HG02973 (cell line): ENCODE results near the gene DGKZ.
A peak's percentile ranks its signal among the peaks of the same experiment; 100 is the strongest.

Experiments used
- ATAC-seq: cut with Tn5 transposase; IDR thresholded peaks from one replicate; pipeline ENCODE4 v1.9.1; 2021; ENCODE audit warnings: moderate library complexity; ENCODE audit not compliant: unreplicated experiment

The DGKZ gene

DNA sequence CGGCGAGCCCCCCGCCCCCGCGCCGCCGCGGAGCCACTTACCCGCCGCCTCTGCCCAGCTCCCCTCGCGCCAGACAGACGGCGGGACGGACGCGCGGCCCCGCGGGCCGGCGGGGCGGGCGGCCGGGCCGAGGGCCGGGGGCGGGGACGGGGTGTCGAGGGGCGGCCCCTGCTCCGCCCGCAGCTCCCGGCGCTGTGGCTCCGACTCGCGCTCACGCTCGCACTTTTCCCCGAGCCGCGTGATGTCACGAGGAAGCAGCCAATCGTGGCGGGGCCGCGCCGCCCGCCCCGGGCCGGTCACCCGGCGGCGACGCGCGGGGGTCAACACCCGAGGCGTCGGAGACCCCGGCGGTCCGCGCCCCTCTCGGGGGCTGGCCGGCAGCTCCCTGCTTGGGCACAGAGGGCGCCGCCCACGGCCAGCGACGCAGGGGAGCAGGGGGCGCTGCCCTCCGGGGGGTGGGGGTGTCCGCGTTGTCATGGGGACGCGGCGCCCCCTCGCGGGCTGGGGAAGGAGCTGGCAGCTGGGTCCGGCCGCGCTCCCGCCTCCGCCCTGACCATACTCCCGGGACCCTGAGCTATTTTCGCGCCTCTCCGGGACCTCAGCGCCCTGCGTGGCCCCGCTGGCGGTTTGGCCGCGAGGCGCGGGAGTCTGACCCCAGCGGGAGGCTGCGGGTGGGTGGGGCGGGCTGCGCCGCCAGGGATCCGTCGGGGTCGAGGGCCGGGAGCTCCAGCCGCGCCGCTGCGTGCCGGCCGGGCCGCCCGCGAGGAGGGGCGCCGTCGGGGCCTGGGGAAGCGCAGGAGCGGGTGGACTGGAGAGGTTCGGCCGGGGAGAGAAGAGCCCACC lies 44.5 kb downstream of the DGKZ start, which contains the start of gene CHRM4:
Gene CHRM4, minus strand, starts transcription at position 199 of the 843 bp plus-strand sequence. CDS start 5,219 bp downstream, outside the sequence.
- ATAC-seq = no peak

DNA sequence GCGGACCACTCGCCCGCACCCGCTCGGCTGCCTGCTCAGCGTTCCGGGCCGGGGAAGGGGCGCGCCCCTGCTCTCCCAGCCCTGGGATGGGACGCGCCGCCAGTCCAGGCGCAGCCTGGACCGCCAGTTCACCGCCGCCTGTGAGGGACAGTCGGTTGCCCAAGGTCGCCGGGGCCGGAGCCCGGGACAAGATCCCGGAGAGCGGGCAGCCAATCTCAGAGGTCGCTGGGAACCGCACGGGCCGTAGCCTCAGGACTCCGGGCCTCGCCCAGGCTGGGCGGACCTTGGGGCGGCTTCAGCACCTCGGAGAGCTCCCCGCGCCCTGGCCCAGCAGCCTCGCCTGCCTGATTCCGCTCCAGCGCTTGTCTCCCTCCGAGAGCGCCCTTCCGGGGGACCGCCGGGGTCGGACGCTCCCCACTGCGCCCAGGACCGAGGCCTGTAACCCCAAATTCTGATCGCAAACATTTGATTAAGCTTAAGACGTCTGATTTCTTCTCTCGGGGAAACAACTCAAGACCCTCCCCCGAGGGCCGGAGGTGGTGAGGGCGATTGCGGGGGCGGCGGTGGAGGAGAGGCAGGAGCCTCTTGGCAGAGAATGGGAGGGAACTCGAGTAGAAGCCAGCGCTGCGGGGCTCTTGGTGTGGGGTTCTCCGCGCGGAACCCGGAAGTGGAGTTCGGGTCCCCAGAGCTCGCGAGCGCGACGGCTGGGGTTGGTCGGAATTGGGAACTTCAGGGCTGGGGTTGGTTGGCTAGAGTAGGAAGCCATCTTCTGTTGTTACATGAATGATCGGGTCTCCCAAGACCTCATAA lies 45.4 kb downstream of the DGKZ start:
- ATAC-seq = peak; percentile 71

DNA sequence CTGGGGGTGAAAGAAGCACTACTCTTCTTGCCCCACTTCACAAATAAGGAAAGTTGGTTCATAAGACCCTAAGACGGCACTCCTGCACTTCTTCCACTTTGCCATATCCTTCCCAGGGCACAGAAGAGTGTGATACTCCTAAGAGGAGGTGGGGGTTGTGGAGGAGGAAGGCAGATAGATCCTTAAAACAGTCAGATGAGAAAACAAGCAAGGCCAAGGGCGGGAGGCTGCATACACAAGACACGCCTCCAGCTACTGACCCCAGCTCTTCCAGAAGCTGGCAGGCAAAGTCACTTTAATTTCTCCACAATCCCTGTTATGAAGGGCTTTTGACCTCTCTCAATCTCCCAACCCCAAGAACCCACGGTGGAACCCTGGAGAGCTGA lies 46.0 kb downstream of the DGKZ start:
- ATAC-seq = no peak

DNA sequence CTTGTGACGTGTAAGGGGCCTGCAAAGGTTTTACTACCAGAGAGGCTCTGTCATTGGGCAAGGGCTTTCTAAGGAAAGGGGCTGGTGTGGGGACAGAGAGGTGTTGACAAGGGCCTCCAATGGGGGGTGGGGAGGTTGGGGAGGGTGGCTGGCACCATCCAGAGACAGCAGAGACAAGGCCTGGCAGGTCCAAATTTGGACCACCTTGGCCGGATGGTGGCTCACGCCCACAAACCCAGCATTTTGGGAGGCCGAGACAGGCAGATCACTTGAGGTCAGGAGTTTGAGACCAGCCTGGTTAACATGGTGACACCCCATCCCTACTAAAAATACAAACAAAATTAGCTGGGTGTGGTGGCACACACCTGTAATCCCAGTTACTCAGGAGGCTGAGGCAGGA lies 46.5 kb downstream of the DGKZ start:
- no peak for ATAC-seq

DNA sequence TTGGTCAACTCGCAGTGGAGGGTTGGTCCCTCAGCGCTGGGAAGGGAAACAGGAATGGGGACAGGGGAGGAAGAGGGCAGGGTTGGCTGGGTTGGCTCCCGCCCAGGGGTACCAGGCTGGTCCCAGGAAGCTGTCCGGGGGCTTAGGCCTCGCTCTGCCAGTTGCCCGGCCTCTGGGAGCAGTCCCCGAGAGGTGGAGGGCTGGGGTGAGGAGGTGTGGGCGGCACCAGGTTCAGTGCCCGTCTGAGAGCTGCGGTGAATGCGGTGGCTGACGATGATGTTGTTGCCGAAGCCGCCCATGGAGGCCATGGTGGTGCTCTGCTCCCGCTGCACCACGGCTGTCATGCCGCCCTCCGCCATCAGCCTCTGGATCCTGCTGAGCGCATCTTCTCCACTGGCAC lies 50.3 kb downstream of the DGKZ start:
- no peak for ATAC-seq

DNA sequence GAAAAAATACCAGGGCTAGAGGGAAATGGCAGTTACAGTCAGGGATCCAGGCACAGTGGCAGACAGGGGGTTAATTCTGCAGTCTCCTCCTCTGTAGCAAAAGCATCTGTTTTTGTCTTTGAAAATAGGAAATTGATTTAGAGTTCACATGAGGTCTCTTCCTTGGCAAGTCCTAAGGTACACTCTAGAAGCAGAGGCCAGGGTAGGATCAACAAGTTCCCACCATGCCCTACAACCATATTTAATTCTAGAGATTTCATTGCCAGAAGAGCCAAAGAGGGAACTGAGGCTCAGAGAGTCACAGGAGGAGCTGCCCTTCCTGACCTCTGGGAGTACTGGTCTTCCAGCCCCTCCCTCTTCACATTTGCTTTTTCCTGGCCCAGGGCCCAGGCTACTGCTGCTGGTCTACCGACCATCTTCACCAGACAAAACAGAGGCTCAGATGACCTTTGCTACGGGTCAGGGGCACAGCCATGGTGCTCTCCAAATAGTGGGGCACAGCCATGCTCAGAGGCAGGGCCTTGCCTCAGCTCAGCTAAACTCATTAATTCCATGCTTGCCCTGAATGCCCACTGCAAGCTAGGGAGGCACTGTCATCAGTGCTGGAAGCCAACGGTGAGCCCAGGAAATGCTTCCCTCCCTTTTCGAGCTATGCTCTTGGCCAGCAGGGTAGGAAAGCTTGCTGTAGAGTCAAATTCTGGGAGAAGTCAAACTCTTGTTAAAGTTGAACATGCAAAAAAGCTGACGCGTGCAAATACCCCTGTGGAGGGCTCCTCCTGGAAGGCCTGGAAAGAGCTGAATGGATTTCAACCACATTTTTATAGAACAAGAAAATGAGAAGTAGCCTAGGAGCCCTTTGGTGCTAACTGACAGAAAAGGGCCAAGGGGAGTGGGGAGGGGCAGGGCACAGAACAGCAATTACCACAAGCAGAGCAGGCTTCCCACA lies 56.0 kb downstream of the DGKZ start:
- ATAC-seq = no peak

DNA sequence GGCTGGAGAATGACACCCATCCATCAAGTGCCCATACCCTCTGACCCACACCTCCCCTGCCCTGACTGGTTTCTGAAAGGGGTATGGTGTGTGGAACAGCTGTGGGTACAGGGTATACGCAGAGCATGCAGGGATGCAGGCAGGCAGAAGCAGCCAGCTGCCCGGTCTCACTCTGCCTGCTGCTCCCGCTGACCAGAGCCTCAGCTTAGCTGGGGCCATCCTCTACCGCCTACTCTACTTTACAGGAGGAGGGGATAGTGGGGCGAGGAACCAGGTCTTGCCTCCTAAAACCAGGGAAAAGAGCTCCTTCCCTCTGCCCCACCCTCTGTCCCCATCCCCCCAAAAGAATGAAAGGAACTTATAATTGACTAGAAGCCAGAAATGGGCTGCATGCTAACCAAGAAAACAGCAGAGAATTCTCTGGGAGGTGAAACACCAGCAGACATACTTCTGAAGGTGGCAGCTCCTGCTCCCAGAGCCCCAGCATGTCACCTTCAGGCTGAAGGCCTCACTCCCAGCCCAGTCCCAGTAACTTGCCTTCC lies 57.3 kb downstream of the DGKZ start:
- no peak for ATAC-seq

DNA sequence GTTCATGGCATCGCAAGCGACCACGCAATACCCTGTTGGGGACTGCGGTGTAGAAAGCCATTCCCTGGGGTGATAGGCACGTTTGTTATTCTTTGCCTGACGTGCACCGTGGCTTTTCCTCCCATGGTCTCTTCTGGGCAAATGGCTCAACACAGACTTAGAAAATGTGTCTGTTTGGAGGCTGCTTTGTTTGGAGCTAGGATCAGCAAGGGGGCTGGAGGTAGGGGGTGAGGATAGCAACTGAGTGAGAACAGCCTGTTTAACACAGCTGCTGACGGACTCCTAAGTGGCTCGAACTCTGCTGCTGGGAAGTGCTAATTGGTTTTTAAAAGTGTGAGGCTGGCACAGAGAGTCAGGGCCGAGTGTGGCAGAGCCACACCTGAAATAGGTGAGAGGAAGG lies 60.4 kb downstream of the DGKZ start:
- no peak for ATAC-seq

DNA sequence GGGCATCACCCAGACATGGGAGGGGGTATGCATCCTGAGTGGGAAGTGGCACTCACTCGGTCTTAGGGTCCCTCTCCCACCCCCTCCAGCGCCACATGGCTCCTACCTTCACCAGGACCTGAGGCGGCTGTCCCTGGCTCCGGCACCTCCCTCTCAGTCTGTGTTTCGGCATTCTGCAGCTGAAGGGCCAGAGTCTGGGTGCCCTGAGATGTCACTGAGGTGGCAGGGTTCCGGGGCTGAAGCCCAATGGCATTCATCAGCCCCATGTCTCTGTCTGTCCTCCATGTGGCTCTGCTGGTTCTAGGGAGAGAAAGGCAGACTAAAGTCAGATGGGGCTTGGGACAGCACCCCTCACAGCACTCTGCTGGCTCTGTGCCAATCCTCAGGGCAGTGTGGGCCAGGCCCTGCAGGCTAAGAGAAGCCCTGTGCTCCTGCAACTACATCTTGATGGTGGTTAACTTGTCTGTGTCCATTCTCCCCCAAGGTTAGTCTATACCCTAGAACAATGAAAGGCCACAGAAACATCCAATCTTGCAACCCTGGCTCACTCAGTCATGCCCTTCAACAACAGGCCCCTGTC lies 61.2 kb downstream of the DGKZ start:
- ATAC-seq = no peak

DNA sequence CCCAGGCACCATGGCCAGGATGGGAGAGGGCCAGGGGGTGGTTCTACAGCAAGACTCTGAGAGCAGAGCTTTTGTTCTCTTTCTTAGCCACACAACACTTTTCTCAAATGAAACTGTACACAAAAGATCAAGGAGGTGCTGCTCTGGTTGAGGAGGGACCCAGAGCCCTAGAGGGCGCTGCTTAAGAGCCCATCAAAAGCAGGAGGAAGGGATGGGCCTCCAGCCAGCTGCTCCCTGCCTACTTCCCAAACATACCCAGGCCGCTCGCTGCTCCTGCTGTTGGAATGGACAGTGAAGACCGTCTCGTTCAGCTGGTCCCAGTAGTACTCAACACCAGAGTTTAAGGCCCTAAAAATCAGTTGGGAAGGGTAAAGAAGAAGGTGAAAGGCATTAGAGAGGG lies 62.8 kb downstream of the DGKZ start:
- no peak for ATAC-seq

DNA sequence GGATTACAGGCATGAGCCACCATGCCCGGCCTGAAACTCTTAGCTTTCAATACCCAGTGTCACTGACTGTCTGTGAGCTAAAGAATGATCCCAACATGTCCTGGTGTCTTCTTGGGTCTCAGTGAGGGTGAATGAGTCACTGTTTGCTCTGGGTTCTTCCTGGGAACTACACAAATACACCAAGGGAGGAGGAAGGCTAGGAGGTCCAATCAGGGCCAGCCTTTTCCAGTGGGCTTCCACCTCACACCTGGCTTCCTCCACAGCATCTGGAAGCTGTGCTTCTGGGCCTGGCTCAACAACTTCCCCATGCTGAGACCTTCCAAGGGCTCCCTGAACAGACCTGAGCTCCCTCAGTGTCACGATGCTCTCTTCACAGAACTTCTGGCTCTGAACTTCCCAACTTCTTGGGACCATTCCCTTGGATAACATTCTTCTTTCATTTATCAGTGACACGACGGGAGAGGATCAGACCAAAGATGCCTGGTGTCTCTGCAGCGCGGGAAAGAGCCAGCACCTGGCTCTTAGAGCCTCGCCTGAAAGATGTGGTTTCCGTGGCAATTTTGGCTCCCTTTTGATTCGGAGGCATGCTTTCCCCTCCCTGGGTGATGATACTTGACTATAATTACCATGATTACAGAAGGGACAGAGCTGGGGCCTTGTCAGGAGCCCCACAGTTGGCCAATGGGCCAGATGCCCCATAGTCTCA lies 66.7 kb downstream of the DGKZ start:
- no peak for ATAC-seq

DNA sequence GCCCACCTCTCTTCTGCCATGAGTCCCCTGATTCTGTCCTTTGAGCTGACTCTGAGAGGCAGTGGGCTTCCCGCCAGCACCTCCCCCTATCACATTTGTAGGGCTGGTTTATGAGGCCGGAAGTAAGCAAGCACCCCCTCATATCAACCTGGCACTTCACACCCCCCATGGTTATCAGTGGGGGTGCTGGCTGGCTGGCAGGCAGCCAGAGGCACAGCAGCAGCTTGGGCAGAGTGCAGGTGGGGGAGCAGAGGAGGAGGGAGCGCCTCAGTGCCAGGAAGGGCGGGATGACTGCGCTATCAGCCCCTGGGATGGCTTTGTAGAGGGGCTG lies 67.2 kb downstream of the DGKZ start:
- no peak for ATAC-seq

DNA sequence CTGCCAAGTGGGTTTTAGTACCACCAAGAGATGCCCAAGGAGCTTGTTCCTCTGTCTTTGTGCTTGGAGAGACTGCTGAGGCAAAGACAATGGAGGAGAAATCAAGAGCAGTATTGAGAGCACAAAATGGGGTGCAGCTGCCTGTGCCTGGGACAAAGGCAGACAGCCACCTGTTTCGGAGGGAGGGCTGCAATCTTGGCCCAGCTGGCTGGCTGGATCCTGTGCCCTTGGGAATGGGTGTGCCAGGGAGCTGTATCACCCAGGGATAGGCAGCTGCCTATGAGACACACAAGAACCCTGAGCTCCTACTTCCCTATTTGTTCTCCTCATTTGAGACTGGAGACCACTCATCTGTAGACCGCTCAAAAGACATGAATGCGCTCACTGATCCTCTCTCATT lies 67.6 kb downstream of the DGKZ start:
- ATAC-seq = no peak

DNA sequence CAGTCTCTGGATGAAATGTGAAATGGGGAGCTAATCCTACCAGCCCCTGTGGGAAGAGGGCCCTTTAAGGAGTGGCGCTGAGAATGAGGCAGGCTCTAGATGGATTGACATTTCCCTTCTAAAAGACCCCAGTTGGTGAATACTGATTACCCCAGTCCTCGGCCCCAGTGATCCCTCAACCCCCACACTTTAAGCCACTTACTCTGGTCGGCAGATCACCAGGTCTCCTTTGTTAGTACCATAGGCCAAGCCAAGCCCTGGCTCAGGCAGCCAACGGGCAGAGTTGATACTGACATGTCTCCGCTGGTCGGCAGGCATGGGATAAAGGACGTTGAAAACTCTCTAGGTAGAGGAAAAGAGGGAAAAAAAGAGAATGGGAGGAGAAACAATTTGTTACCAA lies 70.4 kb downstream of the DGKZ start:
- no peak for ATAC-seq

DNA sequence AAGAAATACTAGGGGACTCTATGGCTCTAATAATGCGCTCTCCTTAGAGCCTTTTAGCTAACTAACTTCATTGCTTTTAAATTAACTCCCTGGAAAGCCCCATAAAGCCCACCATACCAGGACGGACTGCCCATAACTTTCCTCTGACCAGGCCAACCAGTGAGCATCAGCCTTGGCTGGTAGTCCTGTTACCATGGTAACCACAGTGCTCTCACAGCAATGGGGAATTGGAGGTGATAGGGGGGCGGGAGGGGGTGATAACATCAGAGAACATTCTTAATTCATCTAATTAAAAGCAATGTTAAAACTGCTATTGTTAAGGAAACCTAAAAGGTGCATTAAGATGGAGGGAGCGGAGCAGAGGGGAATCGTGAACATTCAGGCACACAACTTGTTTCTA lies 71.5 kb downstream of the DGKZ start:
- ATAC-seq = no peak

DNA sequence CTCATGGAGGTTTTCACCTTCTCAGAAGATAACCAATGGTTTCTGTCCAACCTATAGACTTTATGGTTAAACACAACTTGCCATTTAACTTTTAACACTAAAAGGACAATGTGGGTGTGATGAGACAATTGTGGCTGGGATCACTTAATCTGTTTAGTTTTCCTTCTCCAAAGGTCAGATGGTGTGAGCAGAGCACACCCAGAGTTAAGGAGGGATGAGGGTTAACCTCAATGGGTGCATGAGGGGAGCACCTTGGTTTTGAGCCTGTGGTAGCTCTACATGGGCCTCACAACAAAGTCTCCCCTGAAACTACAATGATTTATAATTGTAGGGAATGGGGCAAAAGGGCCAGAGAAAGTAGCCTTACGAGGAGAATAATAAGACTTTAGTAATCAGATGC lies 73.2 kb downstream of the DGKZ start:
- ATAC-seq = no peak

DNA sequence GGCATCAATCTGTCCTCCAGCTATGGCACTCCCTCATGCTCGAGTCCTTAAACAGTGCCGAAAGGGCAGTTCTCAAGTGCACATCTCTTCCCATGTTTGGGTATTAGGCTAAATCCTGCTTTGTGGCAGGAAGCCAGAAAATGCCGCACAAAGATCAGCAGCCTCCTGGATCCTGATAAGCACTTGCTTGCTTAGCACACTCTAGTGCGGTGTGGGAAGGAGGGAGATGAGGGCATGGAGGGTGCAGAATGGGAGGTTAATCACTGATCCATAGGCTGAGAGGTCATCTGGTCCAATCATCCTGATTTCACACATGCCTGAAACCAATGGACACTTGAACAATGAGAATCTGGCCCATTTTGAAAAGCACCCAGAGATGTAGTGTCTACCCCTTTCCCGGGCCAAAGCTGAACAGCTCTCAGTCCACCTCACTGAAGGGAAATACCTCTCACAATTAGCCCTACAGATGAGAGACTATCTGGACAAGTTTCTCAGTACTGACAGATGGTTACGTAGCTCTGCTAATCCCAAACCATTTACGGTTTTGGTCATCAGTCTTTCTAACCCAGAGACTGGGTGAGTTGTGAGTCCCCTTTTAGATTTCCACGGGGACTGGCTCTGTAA lies 74.1 kb downstream of the DGKZ start:
- no peak for ATAC-seq

DNA sequence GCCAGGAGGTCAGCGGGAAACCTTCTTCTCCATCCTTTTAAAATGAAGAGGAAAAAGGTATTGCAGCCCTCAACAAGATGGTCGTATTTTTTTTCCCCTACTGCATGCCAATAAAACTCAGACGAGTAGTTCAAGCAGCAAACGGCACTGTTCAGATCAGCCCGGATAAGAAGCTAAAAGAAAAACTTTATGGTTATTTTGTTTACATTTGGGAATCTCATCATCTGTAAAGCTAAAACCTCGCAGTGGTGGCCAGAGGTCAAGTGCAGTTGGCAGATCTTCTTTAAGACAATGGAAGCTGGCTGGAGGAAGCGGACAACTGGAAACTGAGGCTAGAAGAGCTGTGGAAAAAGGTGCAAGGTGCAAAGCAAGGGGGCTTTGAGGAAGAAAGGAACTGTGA lies 75.3 kb downstream of the DGKZ start:
- no peak for ATAC-seq

DNA sequence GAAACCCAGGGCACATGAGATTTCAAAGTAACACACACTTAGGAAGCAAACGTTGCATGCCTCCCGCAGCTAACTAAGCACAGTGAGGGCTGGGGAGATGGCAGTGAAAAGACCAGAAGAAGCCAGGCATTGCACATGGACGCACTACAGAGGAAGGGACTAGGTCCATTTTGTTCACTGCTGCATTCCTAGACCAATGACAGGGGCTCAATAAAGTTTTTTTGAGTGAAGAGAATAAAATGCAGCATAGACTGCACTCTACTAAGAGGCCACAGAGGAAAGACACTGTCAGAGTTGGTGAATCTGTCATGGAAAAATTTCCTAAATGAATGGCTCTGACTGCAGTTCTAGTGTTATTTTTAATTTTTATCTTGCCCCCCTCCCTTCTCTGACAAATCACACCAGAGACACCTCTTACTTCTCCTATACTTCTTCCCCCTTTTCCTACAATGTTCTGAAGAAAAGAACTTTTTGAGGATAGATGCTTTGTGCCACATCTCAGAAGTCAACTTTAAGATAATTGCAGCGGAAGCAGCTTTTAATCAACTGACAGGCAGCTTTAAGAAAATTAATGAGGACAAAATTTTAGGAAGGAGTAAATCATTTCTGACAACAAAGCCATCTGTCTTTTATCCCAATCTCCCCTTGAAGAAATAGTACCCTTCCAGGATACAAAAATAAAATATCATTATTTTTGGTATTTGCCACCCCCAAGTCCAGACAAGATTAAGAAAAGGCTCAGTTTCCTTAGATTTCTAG lies 79.1 kb downstream of the DGKZ start:
- no peak for ATAC-seq
